Endothelial cell of umbilical vein (primary cell): Measurements from ENCODE around the gene RPS27. TPM values are rescaled to one million over a fixed set of nuclear protein-coding genes. Genes with fewer than 3 reads are reported as not detected.
A peak's percentile ranks its signal among the peaks of the same experiment; 100 is the strongest.

Source experiments
- BruUV-seq: library from RNA; stranded (reverse); fragments of 400-500 nt; replicated peaks from 2 replicates; lab custom pipeline; 2021; lab: Mats Ljungman, UMichigan
- CTCF ChIA-PET: fragments of 300-600, 350-600 bp; sonication (Branson Sonifier 250); formaldehyde crosslinking; loops from one replicate; lab custom pipeline; 2021; ENCODE audit warnings: antibody characterized with exemption, inconsistent platforms; lab: Charles Lee
- POLR2A ChIA-PET: fragments of 300-600, 350-600 bp; sonication (Branson Sonifier 250); formaldehyde crosslinking; loops from one replicate; lab custom pipeline; 2021; ENCODE audit warnings: antibody characterized with exemption, inconsistent platforms; lab: Charles Lee
- DNase-seq: peaks from one replicate; pipeline ENCODE4 v3.0.0-alpha.2; 2011; ENCODE audit warnings: low read depth, low spot score
- FAIRE-seq: peaks from 2 replicates; lab custom pipeline; 2011; peaks lifted over from hg19 to GRCh38; lab: Jason Lieb, UNC
- H2AFZ ChIP-seq: 2 replicates; pipeline ENCODE4 v1.6.0; 2012; ENCODE audit warnings: low read depth, low read length, control low read depth, inconsistent platforms
- H3K27ac ChIP-seq: 2 replicates; pipeline ENCODE4 v1.5.1; 2011; ENCODE audit warnings: low read depth, mild to moderate bottlenecking, control low read depth, low read length, moderate library complexity; ENCODE audit not compliant: insufficient read depth
- H3K27me3 ChIP-seq, 2 experiments: 2 replicates each; pipeline versions ENCODE4 v1.6.0 to v1.6.1; 2011; ENCODE audit warnings: low read length in 2 of 2, mixed read lengths in 1 of 2; ENCODE audit not compliant: control insufficient read depth in 2 of 2, insufficient read depth in 2 of 2
- H3K36me3 ChIP-seq, 2 experiments: 2 replicates in 1 of 2; 3 replicates in 1 of 2; pipeline ENCODE4 v1.5.1; 2011; ENCODE audit warnings: low read length in 2 of 2, mild to moderate bottlenecking in 1 of 2, moderate library complexity in 1 of 2; ENCODE audit not compliant: control insufficient read depth in 2 of 2, insufficient read depth in 2 of 2; ENCODE audit errors: extremely low read depth in 1 of 2
- H3K4me1 ChIP-seq: 3 replicates; pipeline ENCODE4 v1.5.1; 2011; ENCODE audit warnings: mild to moderate bottlenecking, low read length; ENCODE audit not compliant: control insufficient read depth, insufficient read depth; ENCODE audit errors: extremely low read depth
- H3K4me2 ChIP-seq: 2 replicates; pipeline ENCODE4 v1.6.1; 2011; ENCODE audit warnings: low read length, control low read depth, mixed read lengths; ENCODE audit not compliant: insufficient read depth
- H3K4me3 ChIP-seq, 3 experiments: fragments of 200-600 bp in 1 of 3; sonication (generic), shearing (Covaris generic) in 1 of 3; replicated peaks in 1 of 3; 2 replicates each; pipeline ENCODE4 v1.5.1; 2011 to 2016; ENCODE audit warnings: control low read depth in 3 of 3, low read length in 3 of 3, mild to moderate bottlenecking in 2 of 3, inconsistent platforms in 1 of 3, low read depth in 1 of 3, moderate library complexity in 1 of 3; ENCODE audit not compliant: insufficient read depth in 1 of 3
- H3K79me2 ChIP-seq: 2 replicates; pipeline ENCODE4 v1.6.0; 2012; ENCODE audit warnings: low read length, inconsistent platforms; ENCODE audit not compliant: control insufficient read depth, insufficient read depth
- H3K9ac ChIP-seq: replicated peaks from 2 replicates; pipeline ENCODE3; 2011; ENCODE audit warnings: low read length, control low read depth; ENCODE audit not compliant: insufficient read depth; ENCODE audit errors: extremely low read depth
- H3K9me1 ChIP-seq: replicated peaks from 3 replicates; pipeline ENCODE4 v1.6.0; 2011; ENCODE audit warnings: mild to moderate bottlenecking, low read length; ENCODE audit not compliant: control insufficient read depth, insufficient read depth; ENCODE audit errors: extremely low read depth
- H3K9me3 ChIP-seq: replicated peaks from 2 replicates; pipeline ENCODE4 v1.5.1; 2012; ENCODE audit warnings: low read length, inconsistent platforms; ENCODE audit not compliant: control insufficient read depth, insufficient read depth
- H4K20me1 ChIP-seq: replicated peaks from 2 replicates; pipeline ENCODE3; 2011; ENCODE audit warnings: mild to moderate bottlenecking, low read length; ENCODE audit not compliant: control insufficient read depth, insufficient read depth; ENCODE audit errors: extremely low read depth
- CTCF ChIP-seq, 2 donors: IDR thresholded peaks; 1 replicate in 1 of 2; 2 replicates in 1 of 2; pipeline ENCODE4 v1.5.1; 2011; ENCODE audit warnings: low read length in 2 of 2, mild to moderate bottlenecking in 2 of 2, moderate library complexity in 2 of 2, control low read depth in 1 of 2, inconsistent platforms in 1 of 2, low read depth in 1 of 2; ENCODE audit not compliant: insufficient read depth in 1 of 2; ENCODE audit errors: extremely low read depth in 1 of 2
- EZH2 ChIP-seq: IDR thresholded peaks from 2 replicates; pipeline ENCODE4 v1.6.1; 2012; ENCODE audit warnings: borderline replicate concordance, low read depth, mild to moderate bottlenecking, moderate library complexity, low read length, inconsistent platforms; ENCODE audit not compliant: severe bottlenecking
- FOS ChIP-seq: IDR thresholded peaks from 2 replicates; pipeline ENCODE4 v1.6.1; 2011; ENCODE audit warnings: mild to moderate bottlenecking, low read length, moderate library complexity, borderline replicate concordance; ENCODE audit not compliant: insufficient read depth
- JUN ChIP-seq: IDR thresholded peaks from 2 replicates; pipeline ENCODE4 v1.6.1; 2011; ENCODE audit warnings: borderline replicate concordance, low read depth; ENCODE audit not compliant: insufficient read length, insufficient read depth
- MAX ChIP-seq: IDR thresholded peaks from 2 replicates; pipeline ENCODE4 v1.6.1; 2011; ENCODE audit not compliant: insufficient read depth, insufficient read length
- MYC ChIP-seq: IDR thresholded peaks from one replicate; pipeline ENCODE4 v1.6.1; 2011; ENCODE audit warnings: mild to moderate bottlenecking, low read depth, low read length
- dilution Hi-C: fragments of 300-500 bp; cut with MboI; formaldehyde crosslinking; loops from one replicate; pipeline ENCODE4 v1.15.0; 2019; ENCODE audit warnings: low sequenced_read_pairs; ENCODE audit not compliant: extremely low pct_ligation_motif_present
- intact Hi-C: fragments of 100-400 bp; cut with micrococcal nuclease; formaldehyde crosslinking; loops from one replicate; pipeline ENCODE4 v1.10.0; 2022
- polyA plus RNA-seq, 4 experiments: library from polyadenylated mRNA; depleted of rRNA in 3 of 4; stranded (reverse) in 3 of 4; unstranded in 1 of 4; fragments of >200 nt; gene quantifications; 2 replicates each; pipeline versions ENCODE4 v1.2.1 to v1.2.3, GENCODE V29; 2011 to 2012; ENCODE audit warnings: missing spikeins in 1 of 4
- total RNA-seq: library from RNA; stranded (reverse); gene quantifications from 2 replicates; pipeline ENCODE4 v1.2.3, GENCODE V29; 2021

The RPS27 gene
- total and polyA plus RNA-seq, 2 donors (not counting 3 experiments of a cell fraction or from before 2014, with no cell fraction given) = 1,120 to 1,521 TPM

GRCh38 chr1:153968000-153968363, 22.6 kb upstream of the RPS27 start:
- no peak for TF ChIP-seq MYC
- TF ChIP-seq CTCF (IDR thresholded peaks at IDR 0.05; ENCODE audit: extremely low read depth in 1 of 2, insufficient read depth in 1 of 2, low read depth in 1 of 2, low read length in 2 of 2) = no peak
- TF ChIP-seq MAX = no peak
- TF ChIP-seq JUN = no peak
- TF ChIP-seq FOS = no peak
- no peak for TF ChIP-seq EZH2
- H3K4me1 ChIP-seq = peaks cover 28% of the 10 kb centered on the region
- intact Hi-C loops (no loop called here), dilution Hi-C loops (no loop called here)
- DNase-seq (no peak), FAIRE-seq (no peak)
- no peaks in the 10 kb centered on the region for H3K79me2 ChIP-seq
- CTCF ChIA-PET = interaction anchor here (0.8 to 4.7 kb wide), 9 partner anchors 8 to 171 kb away, joined by 3 to 37 read pairs (median 9); partner anchors contain the start of genes CRTC2, DENND4B, JTB and RAB13
- BruUV-seq = no TSS peak
- no peaks in the 10 kb centered on the region for H3K9me1 ChIP-seq
- H3K9ac ChIP-seq = peak overlapping the region; percentile 66
- H3K4me2 ChIP-seq = peak overlapping the region; percentile 83
- H4K20me1 ChIP-seq = no peaks in the 10 kb centered on the region
- H2AFZ ChIP-seq = peak overlapping the region; percentile 16
- no peaks in the 10 kb centered on the region for H3K36me3 ChIP-seq
- H3K4me3 ChIP-seq = peak overlapping the region; percentile 42 to 68 (median 62)
- POLR2A ChIA-PET = interaction anchor here (1.6 to 1.8 kb wide), 2 partner anchors 10 to 23 kb away, joined by 8 to 12 read pairs; partner anchors contain the start of genes JTB and RPS27
- no peaks in the 10 kb centered on the region for H3K9me3 ChIP-seq
- no peaks in the 10 kb centered on the region for H3K27me3 ChIP-seq
- H3K27ac ChIP-seq = no peak overlapping the region
